Endothelial cell of umbilical vein (primary cell): ENCODE measurements around the gene DEFB129. TPM values are rescaled to one million over a fixed set of nuclear protein-coding genes. Genes with fewer than 3 reads are reported as not detected.
A peak's percentile ranks its signal among the peaks of the same experiment; 100 is the strongest.

Experiments
- BruUV-seq: library from RNA; stranded (reverse); fragments of 400-500 nt; replicated peaks from 2 replicates; lab custom pipeline; 2021; lab: Mats Ljungman, UMichigan
- CTCF ChIA-PET: fragments of 300-600, 350-600 bp; sonication (Branson Sonifier 250); formaldehyde crosslinking; loops from one replicate; lab custom pipeline; 2021; ENCODE audit warnings: antibody characterized with exemption, inconsistent platforms; lab: Charles Lee
- POLR2A ChIA-PET: fragments of 300-600, 350-600 bp; sonication (Branson Sonifier 250); formaldehyde crosslinking; loops from one replicate; lab custom pipeline; 2021; ENCODE audit warnings: antibody characterized with exemption, inconsistent platforms; lab: Charles Lee
- DNase-seq: peaks from one replicate; pipeline ENCODE4 v3.0.0-alpha.2; 2011; ENCODE audit warnings: low read depth, low spot score
- FAIRE-seq: peaks from 2 replicates; lab custom pipeline; 2011; peaks lifted over from hg19 to GRCh38; lab: Jason Lieb, UNC
- H2AFZ ChIP-seq: 2 replicates; pipeline ENCODE4 v1.6.0; 2012; ENCODE audit warnings: low read depth, low read length, control low read depth, inconsistent platforms
- H3K27ac ChIP-seq: 2 replicates; pipeline ENCODE4 v1.5.1; 2011; ENCODE audit warnings: low read depth, mild to moderate bottlenecking, control low read depth, low read length, moderate library complexity; ENCODE audit not compliant: insufficient read depth
- H3K27me3 ChIP-seq, 2 experiments: 2 replicates each; pipeline versions ENCODE4 v1.6.0 to v1.6.1; 2011; ENCODE audit warnings: low read length in 2 of 2, mixed read lengths in 1 of 2; ENCODE audit not compliant: control insufficient read depth in 2 of 2, insufficient read depth in 2 of 2
- H3K36me3 ChIP-seq, 2 experiments: 2 replicates in 1 of 2; 3 replicates in 1 of 2; pipeline ENCODE4 v1.5.1; 2011; ENCODE audit warnings: low read length in 2 of 2, mild to moderate bottlenecking in 1 of 2, moderate library complexity in 1 of 2; ENCODE audit not compliant: control insufficient read depth in 2 of 2, insufficient read depth in 2 of 2; ENCODE audit errors: extremely low read depth in 1 of 2
- H3K4me1 ChIP-seq: 3 replicates; pipeline ENCODE4 v1.5.1; 2011; ENCODE audit warnings: mild to moderate bottlenecking, low read length; ENCODE audit not compliant: control insufficient read depth, insufficient read depth; ENCODE audit errors: extremely low read depth
- H3K4me2 ChIP-seq: 2 replicates; pipeline ENCODE4 v1.6.1; 2011; ENCODE audit warnings: low read length, control low read depth, mixed read lengths; ENCODE audit not compliant: insufficient read depth
- H3K4me3 ChIP-seq, 3 experiments: fragments of 200-600 bp in 1 of 3; sonication (generic), shearing (Covaris generic) in 1 of 3; replicated peaks in 1 of 3; 2 replicates each; pipeline ENCODE4 v1.5.1; 2011 to 2016; ENCODE audit warnings: control low read depth in 3 of 3, low read length in 3 of 3, mild to moderate bottlenecking in 2 of 3, inconsistent platforms in 1 of 3, low read depth in 1 of 3, moderate library complexity in 1 of 3; ENCODE audit not compliant: insufficient read depth in 1 of 3
- H3K79me2 ChIP-seq: 2 replicates; pipeline ENCODE4 v1.6.0; 2012; ENCODE audit warnings: low read length, inconsistent platforms; ENCODE audit not compliant: control insufficient read depth, insufficient read depth
- H3K9ac ChIP-seq: replicated peaks from 2 replicates; pipeline ENCODE3; 2011; ENCODE audit warnings: low read length, control low read depth; ENCODE audit not compliant: insufficient read depth; ENCODE audit errors: extremely low read depth
- H3K9me1 ChIP-seq: replicated peaks from 3 replicates; pipeline ENCODE4 v1.6.0; 2011; ENCODE audit warnings: mild to moderate bottlenecking, low read length; ENCODE audit not compliant: control insufficient read depth, insufficient read depth; ENCODE audit errors: extremely low read depth
- H3K9me3 ChIP-seq: replicated peaks from 2 replicates; pipeline ENCODE4 v1.5.1; 2012; ENCODE audit warnings: low read length, inconsistent platforms; ENCODE audit not compliant: control insufficient read depth, insufficient read depth
- H4K20me1 ChIP-seq: replicated peaks from 2 replicates; pipeline ENCODE3; 2011; ENCODE audit warnings: mild to moderate bottlenecking, low read length; ENCODE audit not compliant: control insufficient read depth, insufficient read depth; ENCODE audit errors: extremely low read depth
- MYC ChIP-seq: IDR thresholded peaks from one replicate; pipeline ENCODE4 v1.6.1; 2011; ENCODE audit warnings: mild to moderate bottlenecking, low read depth, low read length
- dilution Hi-C: fragments of 300-500 bp; cut with MboI; formaldehyde crosslinking; loops from one replicate; pipeline ENCODE4 v1.15.0; 2019; ENCODE audit warnings: low sequenced_read_pairs; ENCODE audit not compliant: extremely low pct_ligation_motif_present
- intact Hi-C: fragments of 100-400 bp; cut with micrococcal nuclease; formaldehyde crosslinking; loops from one replicate; pipeline ENCODE4 v1.10.0; 2022
- polyA plus RNA-seq, 4 experiments: library from polyadenylated mRNA; depleted of rRNA in 3 of 4; stranded (reverse) in 3 of 4; unstranded in 1 of 4; fragments of >200 nt; gene quantifications; 2 replicates each; pipeline versions ENCODE4 v1.2.1 to v1.2.3, GENCODE V29; 2011 to 2012; ENCODE audit warnings: missing spikeins in 1 of 4
- total RNA-seq: library from RNA; stranded (reverse); gene quantifications from 2 replicates; pipeline ENCODE4 v1.2.3, GENCODE V29; 2021
- TF ChIP-seq, protein P1 (sequence below), 2 donors: IDR thresholded peaks; 1 replicate in 1 of 2; 2 replicates in 1 of 2; pipeline ENCODE4 v1.5.1; 2011; ENCODE audit warnings: low read length in 2 of 2, mild to moderate bottlenecking in 2 of 2, moderate library complexity in 2 of 2, control low read depth in 1 of 2, inconsistent platforms in 1 of 2, low read depth in 1 of 2; ENCODE audit not compliant: insufficient read depth in 1 of 2; ENCODE audit errors: extremely low read depth in 1 of 2

Gene DEFB129
- total and polyA plus RNA-seq, 2 donors (not counting 3 experiments of a cell fraction or from before 2014, with no cell fraction given): not detected

DNA sequence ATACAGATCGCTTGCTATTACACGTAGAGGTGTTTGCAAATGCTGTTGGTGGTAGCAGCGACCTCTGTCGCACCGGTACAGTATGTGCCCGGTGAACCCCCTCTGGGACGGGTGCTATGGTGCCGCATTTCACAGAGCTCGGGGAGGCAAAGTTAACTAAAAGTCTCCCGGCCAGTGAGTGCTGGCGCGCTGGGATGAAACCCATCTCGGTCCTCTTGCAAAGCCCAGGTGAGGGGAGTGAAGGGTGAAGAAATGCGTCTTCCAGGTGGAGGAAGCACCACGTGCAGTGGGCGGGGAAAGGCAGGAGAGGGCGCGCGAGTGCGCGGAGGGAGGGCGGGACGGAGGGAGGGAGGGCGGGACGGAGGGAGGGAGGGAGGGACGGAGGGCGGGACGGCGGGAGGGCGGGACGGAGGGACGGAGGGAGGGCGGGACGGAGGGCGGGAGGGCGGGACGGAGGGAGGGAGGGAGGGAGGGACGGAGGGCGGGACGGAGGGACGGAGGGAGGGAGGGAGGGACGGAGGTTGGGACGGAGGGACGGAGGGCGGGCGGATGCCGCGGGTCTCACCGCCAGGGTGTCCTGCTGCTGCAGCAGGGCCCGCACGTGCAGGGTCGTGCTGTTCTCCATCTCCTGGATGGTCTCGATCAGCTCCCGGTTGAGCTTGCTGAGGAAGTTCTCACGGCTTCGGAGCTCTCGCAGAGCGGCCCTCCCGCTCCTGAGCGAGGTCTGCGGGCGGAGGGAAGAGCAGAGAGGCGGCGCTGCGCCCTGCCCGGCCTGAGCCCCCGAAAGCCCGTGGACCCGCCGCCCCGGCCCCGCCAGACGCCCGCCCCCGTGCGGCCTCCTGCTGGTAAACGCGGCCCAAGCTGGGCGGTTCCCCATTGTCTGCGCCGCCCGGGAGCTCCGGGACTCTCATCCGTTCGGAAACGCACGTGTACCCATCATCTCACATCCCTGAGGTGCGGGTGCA, 51.8 kb downstream of the DEFB129 start:
- no peak for DNase-seq
- peak overlapping the region; percentile 38 for H2AFZ ChIP-seq
- TF ChIP-seq, protein P1, sequence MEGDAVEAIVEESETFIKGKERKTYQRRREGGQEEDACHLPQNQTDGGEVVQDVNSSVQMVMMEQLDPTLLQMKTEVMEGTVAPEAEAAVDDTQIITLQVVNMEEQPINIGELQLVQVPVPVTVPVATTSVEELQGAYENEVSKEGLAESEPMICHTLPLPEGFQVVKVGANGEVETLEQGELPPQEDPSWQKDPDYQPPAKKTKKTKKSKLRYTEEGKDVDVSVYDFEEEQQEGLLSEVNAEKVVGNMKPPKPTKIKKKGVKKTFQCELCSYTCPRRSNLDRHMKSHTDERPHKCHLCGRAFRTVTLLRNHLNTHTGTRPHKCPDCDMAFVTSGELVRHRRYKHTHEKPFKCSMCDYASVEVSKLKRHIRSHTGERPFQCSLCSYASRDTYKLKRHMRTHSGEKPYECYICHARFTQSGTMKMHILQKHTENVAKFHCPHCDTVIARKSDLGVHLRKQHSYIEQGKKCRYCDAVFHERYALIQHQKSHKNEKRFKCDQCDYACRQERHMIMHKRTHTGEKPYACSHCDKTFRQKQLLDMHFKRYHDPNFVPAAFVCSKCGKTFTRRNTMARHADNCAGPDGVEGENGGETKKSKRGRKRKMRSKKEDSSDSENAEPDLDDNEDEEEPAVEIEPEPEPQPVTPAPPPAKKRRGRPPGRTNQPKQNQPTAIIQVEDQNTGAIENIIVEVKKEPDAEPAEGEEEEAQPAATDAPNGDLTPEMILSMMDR (IDR thresholded peaks at IDR 0.05; ENCODE audit: extremely low read depth in 1 of 2, insufficient read depth in 1 of 2, low read depth in 1 of 2, low read length in 2 of 2): peak in 1 of 2 donors; percentile 7
- no peak for TF ChIP-seq MYC
- intact Hi-C loops (no loop called here), dilution Hi-C loops (no loop called here)
- peaks cover 2 to 39% of the 10 kb centered on the region in 2 experiments for H3K36me3 ChIP-seq
- no TSS peak for BruUV-seq
- H4K20me1 ChIP-seq: no peaks in the 10 kb centered on the region
- no peak overlapping the region for H3K27ac ChIP-seq
- no peaks in the 10 kb centered on the region for H3K27me3 ChIP-seq
- no peaks in the 10 kb centered on the region for H3K9me3 ChIP-seq
- H3K9ac ChIP-seq: no peak overlapping the region
- POLR2A ChIA-PET: no interaction called here
- H3K9me1 ChIP-seq: no peaks in the 10 kb centered on the region
- H3K4me3 ChIP-seq: no peak overlapping the region
- CTCF ChIA-PET: interaction anchor here (1.0 to 3.3 kb wide), 4 partner anchors 12 to 51 kb away, joined by 4 to 22 read pairs (median 6); no protein-coding TSS in a partner anchor
- FAIRE-seq: no peak
- no peak overlapping the region for H3K4me2 ChIP-seq
- H3K79me2 ChIP-seq: no peaks in the 10 kb centered on the region
- H3K4me1 ChIP-seq: no peaks in the 10 kb centered on the region

Other genes starting within 250 kb of the DEFB129 start
- gene DEFB125, start 139.6 kb upstream of the DEFB129 start, total RNA-seq: not detected in 2 replicates
- not detected in 2 replicates for gene DEFB125, start 139.6 kb upstream of the DEFB129 start, polyA plus RNA-seq
- gene DEFB126, start 84.7 kb upstream of the DEFB129 start, total RNA-seq: not detected in 2 replicates
- gene DEFB126, start 84.7 kb upstream of the DEFB129 start, polyA plus RNA-seq: not detected in 2 replicates
- gene DEFB127, start 69.8 kb upstream of the DEFB129 start, total RNA-seq: not detected in 2 replicates
- not detected in 2 replicates for gene DEFB127, start 69.8 kb upstream of the DEFB129 start, polyA plus RNA-seq
- not detected in 2 replicates for gene DEFB128, start 37.5 kb upstream of the DEFB129 start, total RNA-seq
- gene DEFB128, start 37.5 kb upstream of the DEFB129 start, polyA plus RNA-seq: not detected in 2 replicates
- gene DEFB132, start 30.5 kb downstream of the DEFB129 start, total RNA-seq: not detected in 2 replicates
- gene DEFB132, start 30.5 kb downstream of the DEFB129 start, polyA plus RNA-seq: not detected in 2 replicates
- 17.0 and 20.0 TPM in 2 replicates for gene C20orf96, start 63.5 kb downstream of the DEFB129 start, total RNA-seq
- gene C20orf96, start 63.5 kb downstream of the DEFB129 start, polyA plus RNA-seq: 17.2 and 17.7 TPM in 2 replicates
- gene ZCCHC3, start 70.3 kb downstream of the DEFB129 start, total RNA-seq: 22.0 and 24.1 TPM in 2 replicates
- 13.6 and 14.8 TPM in 2 replicates for gene ZCCHC3, start 70.3 kb downstream of the DEFB129 start, polyA plus RNA-seq
- 32.2 and 37.7 TPM in 2 replicates for gene SOX12, start 98.3 kb downstream of the DEFB129 start, total RNA-seq
- 5.7 and 6.2 TPM in 2 replicates for gene SOX12, start 98.3 kb downstream of the DEFB129 start, polyA plus RNA-seq
- gene NRSN2, start 119.9 kb downstream of the DEFB129 start, total RNA-seq: 36.7 and 36.9 TPM in 2 replicates
- gene NRSN2, start 119.9 kb downstream of the DEFB129 start, polyA plus RNA-seq: 64.1 and 79.1 TPM in 2 replicates
- 32.1 and 35.3 TPM in 2 replicates for gene TRIB3, start 153.5 kb downstream of the DEFB129 start, total RNA-seq
- 32.6 and 43.0 TPM in 2 replicates for gene TRIB3, start 153.5 kb downstream of the DEFB129 start, polyA plus RNA-seq
- 80.4 and 86.0 TPM in 2 replicates for gene RBCK1, start 181.0 kb downstream of the DEFB129 start, total RNA-seq
- 82.7 and 98.3 TPM in 2 replicates for gene RBCK1, start 181.0 kb downstream of the DEFB129 start, polyA plus RNA-seq
- 30.6 and 34.3 TPM in 2 replicates for gene TBC1D20, start 235.3 kb downstream of the DEFB129 start, total RNA-seq
- gene TBC1D20, start 235.3 kb downstream of the DEFB129 start, polyA plus RNA-seq: 33.3 and 36.1 TPM in 2 replicates